Inflammatory macrophage treated with lipopolysaccharide for 4 hours (primary cell): ENCODE results near the gene MED19.
"Not testable (repeated sequence)": the region's sequence is repeated elsewhere in the genome, so short reads cannot be mapped to it uniquely, and the experiment has no call there.

ENCODE experiments used
- DNase-seq: peaks from one replicate; pipeline ENCODE4 v3.0.0-alpha.2; 2020

MED19 gene

GRCh38 chr11:57711414-57712255 lies at the start of gene MED19:
TSS of gene MED19 (minus strand) at chr11:57712215. CDS start at chr11:57712179, 36 bp downstream.
- peak; percentile 63 for DNase-seq

- no peak for DNase-seq
Observed at GRCh38 chr11:57758174-57758573, 46.2 kb upstream of the MED19 start.

DNA sequence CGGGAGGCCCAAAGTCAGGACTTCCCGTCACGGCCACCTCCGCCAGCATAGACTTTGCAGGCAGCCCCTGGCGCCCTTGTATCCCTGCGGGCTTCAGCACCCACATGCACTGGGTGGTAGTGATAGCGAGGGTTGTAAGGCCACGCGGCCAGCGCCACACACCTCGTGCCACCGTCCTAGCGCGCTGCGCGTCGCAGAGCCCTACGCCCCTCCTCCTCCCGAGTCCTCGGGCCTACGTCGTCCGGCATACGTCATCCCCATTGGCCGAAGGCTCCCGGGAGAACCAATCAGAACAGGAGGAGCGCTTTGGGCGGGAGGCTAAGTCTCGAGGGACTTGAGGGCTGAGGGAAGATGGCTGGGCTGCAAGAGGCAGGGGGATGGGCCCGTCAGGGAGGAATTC lies 40.9 kb upstream of the MED19 start:
- no peak for DNase-seq

DNA sequence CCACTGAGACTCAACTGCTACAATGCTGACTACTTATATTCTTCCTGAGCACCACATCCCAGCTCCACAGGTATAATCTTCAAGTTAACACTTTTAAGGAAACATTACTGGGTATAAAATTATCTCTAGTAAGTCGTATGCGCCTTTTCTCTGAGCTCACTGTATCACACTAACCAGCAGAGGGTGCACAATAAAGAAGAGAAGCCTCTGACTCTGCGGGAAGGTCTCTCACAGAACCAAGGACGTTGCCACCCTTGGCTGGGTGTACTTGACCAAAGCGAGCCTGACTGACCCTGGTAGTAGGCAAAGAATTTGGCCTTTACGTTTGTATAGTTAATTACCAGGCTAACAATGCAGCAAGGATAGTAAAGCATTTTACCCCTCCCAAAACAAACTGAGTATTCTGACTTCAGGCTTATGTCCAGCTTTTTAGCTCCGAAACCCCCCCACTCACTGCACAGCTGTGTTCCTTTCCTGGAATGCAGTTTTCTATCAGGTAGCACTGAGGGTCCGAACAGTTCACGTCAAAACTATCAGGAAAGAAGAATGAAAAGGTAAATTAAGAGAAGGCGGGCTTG lies 39.8 kb upstream of the MED19 start, which contains the start of gene BTBD18:
Gene BTBD18 (minus strand): TSS at position 144 of the 578 bp plus-strand sequence. CDS start 631 bp downstream, outside the sequence.
- peak; percentile 40 for DNase-seq

GRCh38 chr11:57751176-57751575 lies 39.2 kb upstream of the MED19 start:
- no peak for DNase-seq

DNA sequence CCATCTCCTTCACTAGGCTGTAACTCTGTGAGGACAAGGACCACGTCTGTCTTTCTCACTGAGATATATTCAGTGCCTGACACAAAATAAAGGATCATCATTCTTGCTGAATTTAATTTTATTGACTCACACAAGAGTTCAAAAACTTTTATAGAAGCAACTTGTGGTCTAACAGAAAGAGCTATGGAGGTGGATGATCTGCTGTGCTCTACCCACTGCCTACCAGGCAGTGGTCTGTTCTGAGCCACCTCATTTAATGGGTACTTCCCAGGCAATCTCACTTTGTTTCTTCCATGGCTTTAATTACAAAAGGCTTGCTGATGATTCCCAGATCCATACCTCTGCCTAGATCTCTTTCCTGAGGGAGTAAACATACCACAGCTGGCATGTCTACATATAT lies 34.9 kb upstream of the MED19 start:
- DNase-seq = no peak

DNA sequence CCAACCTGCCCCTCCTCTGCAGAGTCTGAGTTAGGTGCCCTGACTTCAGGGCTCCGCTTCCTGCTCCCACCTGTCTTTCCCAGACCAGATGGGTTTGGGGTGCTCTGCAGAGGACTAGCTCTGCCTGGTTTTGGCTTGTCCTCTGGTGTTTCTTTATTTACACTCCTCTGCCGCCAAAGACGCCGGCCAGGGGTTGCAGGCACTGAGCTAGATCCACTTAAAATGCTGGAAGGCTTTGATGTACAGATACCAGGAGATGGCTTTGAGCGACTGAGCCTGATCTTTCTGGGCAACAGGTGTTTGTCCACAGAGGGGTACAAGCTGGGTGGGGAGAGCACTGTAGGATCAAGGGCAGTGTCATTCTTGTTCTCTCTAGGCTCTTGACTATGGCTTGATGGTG lies 33.2 kb upstream of the MED19 start:
- no peak for DNase-seq

- no peak for DNase-seq
Observed at GRCh38 chr11:57744357-57744756, 32.3 kb upstream of the MED19 start.

DNA sequence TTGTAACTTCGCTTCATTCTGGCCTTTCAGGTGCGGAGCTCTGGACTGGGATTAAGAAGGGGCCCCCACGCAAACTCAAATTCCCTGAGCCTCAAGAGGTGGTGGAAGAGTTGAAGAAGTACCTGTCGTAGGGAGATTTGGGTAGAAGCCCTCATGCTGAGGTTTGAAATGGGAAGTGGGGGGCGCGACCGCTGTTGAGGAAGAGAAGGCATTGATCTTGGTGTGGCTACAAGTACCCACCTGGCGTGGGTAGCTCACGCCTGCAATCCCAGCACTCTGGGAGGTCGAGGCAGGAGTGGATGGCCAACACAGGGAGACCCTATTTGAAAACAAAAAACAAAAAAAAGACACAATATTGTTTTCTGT lies 30.1 kb upstream of the MED19 start:
- DNase-seq = no peak

GRCh38 chr11:57741132-57742086 lies 29.4 kb upstream of the MED19 start, which contains the start of gene SELENOH:
TSS of gene SELENOH (plus strand) at chr11:57741491. CDS start at chr11:57741596, 105 bp downstream.
- DNase-seq = peak; percentile 97

- no peak for DNase-seq
Observed at GRCh38 chr11:57735619-57736298, 23.7 kb upstream of the MED19 start.

DNA sequence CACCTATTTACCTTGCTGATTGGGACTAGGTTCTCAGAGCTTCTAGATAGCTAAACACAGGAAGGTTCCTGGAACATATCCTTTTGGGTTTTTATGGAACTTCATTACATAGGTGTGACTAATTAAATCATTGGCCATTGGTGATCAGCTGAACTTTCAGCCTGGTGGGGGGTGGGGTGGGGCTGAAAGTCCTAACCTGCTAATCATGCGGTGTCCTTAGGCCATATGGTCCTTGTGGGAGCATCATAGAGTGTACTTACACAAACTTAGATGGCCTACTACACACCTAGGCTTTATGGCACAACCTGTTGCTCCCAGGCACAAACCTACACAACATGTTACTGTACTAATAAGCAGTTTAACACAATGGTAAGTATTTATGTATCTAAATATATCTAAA lies 20.6 kb upstream of the MED19 start:
- DNase-seq = no peak

- no peak for DNase-seq
Observed at GRCh38 chr11:57729479-57729878, 17.5 kb upstream of the MED19 start.

DNA sequence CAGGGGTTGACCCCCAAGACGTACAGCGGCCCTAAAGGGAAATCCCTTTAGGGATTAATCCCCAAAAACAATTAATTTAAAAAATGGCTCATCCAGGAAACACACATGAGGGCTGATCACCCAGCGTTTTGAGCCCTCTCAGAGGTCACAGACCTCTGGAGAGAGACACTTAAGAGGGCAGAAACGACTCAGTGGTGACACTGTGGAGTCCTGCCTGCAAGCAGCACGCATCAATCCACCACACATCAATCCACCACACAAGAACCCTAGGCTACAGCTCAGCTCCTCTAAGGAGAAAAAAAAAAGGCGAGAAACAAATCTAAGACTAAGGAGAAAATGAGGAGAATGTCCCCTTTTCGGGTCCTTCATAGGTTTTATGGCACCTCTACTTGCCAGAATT lies 16.8 kb upstream of the MED19 start:
- no peak for DNase-seq

GRCh38 chr11:57727185-57727584 lies 15.2 kb upstream of the MED19 start:
- no peak for DNase-seq

GRCh38 chr11:57716726-57717125 lies 4.7 kb upstream of the MED19 start:
- not testable (repeated sequence) for DNase-seq

DNA sequence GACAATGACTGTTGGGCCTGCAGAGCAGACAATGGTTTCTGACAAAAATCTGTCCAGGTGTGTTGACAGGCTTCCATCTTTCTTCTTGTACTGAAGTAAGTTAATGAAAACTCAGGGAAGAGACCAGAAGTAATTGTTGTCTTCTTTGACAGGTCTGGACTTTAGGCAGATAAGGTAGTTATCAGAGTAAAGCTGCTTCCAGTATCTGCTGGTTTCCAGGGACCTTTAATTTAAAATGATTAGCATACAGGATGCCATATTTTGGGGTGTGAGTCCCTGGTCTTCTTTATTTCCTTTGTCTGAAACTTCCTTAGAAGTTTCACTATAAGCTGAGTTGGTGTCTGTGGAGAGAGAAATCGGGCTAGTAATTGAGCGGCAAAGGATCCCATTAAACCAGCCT lies 1.8 kb upstream of the MED19 start:
- no peak for DNase-seq

DNA sequence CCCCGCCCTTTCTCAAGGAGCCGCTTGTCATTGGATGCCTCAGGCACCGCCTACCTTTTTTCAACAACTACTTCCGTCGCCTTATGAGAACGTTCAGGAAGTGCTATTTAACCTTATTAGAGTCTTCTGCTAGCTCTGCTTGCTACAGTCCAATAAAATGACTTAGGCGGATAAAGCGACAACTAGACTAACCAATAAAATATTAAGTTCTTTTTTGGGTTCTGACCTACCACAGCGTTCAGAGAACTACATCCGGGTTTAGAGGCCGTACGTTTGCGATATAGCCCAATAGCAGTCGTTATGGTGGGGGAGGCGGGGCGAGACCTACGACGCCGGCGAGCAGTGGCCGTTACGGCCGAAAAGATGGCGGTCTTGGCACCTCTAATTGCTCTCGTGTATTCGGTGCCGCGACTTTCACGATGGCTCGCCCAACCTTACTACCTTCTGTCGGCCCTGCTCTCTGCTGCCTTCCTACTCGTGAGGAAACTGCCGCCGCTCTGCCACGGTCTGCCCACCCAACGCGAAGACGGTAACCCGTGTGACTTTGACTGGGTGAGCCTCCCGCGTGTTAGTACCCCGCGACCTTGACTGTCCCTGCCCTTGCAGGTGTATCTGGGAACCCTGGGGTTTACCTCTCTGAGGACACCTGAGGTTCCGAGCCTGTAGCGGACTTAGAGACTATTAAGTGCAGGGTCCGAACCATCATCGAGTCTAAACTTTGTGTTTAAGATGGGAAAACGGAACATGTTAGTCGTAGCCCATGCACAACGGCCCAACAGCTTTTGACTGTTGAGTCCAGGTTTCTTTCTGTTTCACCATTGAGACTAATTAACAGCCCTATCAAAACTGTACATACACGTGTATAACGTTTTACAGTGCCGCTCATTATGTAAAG lies 488 bp upstream of the MED19 start, which contains the start of gene TMX2:
Gene TMX2 (plus strand): TSS at position 338 of the 895 bp plus-strand sequence. CDS start 26 bp downstream, at position 364.
- peak; percentile 99 for DNase-seq

DNA sequence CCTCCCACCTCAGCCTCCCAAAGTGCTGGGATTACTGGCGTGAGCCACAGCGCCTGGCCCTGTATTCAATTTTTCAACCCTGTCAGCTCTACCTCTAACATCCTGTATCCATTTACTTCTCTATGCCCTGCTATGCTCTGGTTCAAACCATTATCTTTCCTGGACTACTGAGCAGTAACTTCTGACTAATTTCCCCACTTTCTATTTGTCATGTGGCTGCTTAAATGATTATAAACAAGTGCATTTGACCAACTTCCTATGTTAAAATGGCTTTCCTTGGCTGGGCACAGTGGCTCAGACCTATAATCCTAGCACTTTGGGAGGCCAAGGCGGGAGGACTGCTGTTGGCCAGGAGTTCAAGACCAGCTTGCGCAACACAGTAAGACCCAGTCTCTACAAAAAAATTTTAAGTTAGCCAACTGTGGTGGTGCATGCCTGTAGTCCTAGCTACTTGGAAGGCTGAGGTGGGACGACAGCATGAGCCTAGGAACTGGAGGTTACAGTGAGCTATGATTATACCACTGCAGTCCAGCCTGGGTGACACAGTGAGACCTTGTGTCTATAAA lies 2.1 kb downstream of the MED19 start:
- no peak for DNase-seq

- DNase-seq = not testable (repeated sequence)
Observed at GRCh38 chr11:57705432-57705831, 6.6 kb downstream of the MED19 start.

- DNase-seq = no peak
Observed at GRCh38 chr11:57704932-57705331, 7.1 kb downstream of the MED19 start.
